D721Med (cell line): ENCODE data around the gene FUBP3.

ENCODE experiments used
- DNase-seq: peaks from one replicate; pipeline ENCODE4 v3.0.0; 2011; ENCODE audit warnings: low spot score; ENCODE audit not compliant: insufficient read length
- FAIRE-seq: peaks from 2 replicates; lab custom pipeline; 2011; peaks lifted over from hg19 to GRCh38; lab: Jason Lieb, UNC
- CTCF ChIP-seq: IDR thresholded peaks from 2 replicates; pipeline ENCODE4 v1.5.1; 2012; ENCODE audit warnings: mild to moderate bottlenecking, control low read depth; ENCODE audit not compliant: insufficient read depth; ENCODE audit errors: missing control alignments

The FUBP3 gene

GRCh38 chr9:130543859-130544258, 35.5 kb upstream of the FUBP3 start:
- DNase-seq (no peak), FAIRE-seq (no peak)
- no peak for TF ChIP-seq CTCF

DNA sequence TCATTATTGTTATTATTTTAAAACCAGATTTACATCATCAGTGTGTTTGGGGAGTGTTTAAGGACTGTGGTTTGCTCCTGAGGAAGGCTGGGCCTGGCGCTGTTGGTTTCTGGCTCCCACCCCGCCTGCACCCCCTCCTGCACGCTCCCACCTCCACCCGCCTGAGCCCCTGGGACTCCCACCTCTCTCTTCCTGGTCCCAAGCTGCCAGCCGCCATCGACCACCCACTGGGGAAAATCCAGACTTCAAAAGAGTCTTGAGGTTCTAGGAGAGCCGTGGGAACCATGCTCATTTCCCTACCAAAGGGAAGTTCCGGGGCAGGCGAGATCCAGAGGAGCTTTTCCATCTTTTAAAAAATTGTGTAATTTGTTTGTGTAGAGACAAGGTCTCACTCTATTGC, 35.0 kb upstream of the FUBP3 start:
- no peak for TF ChIP-seq CTCF
- no peak for FAIRE-seq

DNA sequence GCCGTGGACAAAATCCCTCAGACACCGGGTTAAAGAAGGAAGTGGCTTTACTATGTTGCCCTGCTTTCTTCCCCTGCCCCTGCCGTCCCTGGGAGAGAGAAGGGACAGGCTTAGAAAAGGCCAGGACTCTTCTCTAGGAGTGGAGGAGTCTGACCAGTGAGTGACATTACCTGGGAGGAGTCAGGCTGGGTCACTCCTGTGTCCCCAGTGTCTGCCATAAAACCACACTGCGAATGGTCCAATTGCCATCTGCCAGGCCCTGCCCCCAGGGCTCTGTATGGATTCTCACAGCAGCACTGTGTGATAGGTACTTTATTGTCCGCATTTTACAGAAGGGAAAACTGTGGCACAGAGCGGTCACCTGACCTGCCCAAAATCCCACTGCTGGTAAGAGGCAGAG, 31.3 kb upstream of the FUBP3 start:
- no peak for TF ChIP-seq CTCF
- no peak for FAIRE-seq
- no peak for DNase-seq

More for the DNA sequence above, 35.0 kb upstream of the FUBP3 start:
- no peak for DNase-seq

GRCh38 chr9:130549093-130549735, 30.2 kb upstream of the FUBP3 start:
- no peak for DNase-seq

GRCh38 chr9:130554606-130555005, 24.8 kb upstream of the FUBP3 start:
- TF ChIP-seq CTCF, result no peak
- FAIRE-seq (no peak), DNase-seq (no peak)

More at GRCh38 chr9:130549093-130549735, 30.2 kb upstream of the FUBP3 start:
- no peak for FAIRE-seq
- TF ChIP-seq CTCF, result no peak

DNA sequence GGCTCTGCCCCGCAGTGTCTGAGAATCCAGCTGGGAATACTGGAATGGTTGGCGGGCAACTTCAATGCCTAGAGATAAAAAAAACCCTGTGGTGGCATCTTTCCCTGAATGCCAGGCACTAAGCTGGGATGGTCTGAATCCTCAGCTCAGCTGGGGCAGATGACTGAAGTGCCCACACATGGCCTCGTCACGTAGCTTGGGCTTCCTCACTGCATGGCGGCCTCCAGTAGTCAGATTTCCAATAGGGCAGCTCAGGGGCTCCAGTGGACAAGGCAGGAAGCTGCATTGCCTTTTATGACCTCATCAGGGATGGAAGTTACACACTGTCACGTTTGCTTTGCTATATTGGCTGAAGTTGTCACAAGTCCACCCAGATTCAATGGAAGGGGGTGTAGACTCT, 24.3 kb upstream of the FUBP3 start:
- no peak for TF ChIP-seq CTCF
- FAIRE-seq, result no peak

DNA sequence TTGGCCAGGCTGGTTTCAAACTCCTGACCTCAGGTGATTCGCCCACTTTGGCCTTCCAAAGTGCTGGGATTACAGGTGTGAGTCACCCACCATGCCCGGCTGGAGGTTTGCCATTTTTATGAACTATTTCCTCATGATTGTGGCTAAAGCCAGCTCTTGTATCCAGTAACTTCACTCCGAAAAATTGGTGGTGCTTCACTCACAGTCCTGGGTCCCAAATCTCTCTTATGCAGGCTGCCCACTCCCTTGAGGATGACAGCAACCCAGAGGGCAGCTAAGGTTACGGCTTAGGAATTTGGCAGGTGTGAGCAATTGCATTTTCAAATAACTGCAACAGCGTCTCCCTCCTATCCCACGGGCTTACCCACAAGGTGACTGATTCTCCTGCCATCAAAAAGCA, 23.4 kb upstream of the FUBP3 start:
- FAIRE-seq, result no peak
- TF ChIP-seq CTCF, result no peak
- no peak for DNase-seq

More for the DNA sequence above, 24.3 kb upstream of the FUBP3 start:
- DNase-seq, result no peak
